Measurements from ENCODE around the gene SCN3B.

SCN3B gene

GRCh38 chr11:123594188-123594901 is 60.1 kb downstream of the SCN3B start:
- DNase-seq: no peak

GRCh38 chr11:123593570-123593969 is 60.9 kb downstream of the SCN3B start:
- DNase-seq: no peak

- no peak for DNase-seq
These were observed 64.0 kb downstream of the SCN3B start for GRCh38 chr11:123590296-123590912.

- DNase-seq: no peak
These were observed 65.6 kb downstream of the SCN3B start for GRCh38 chr11:123588864-123589262.

GRCh38 chr11:123588117-123588863 is 66.1 kb downstream of the SCN3B start:
- no peak for DNase-seq

- no peak for DNase-seq
These were observed 66.9 kb downstream of the SCN3B start for GRCh38 chr11:123587559-123587958.

GRCh38 chr11:123587044-123587443 is 67.4 kb downstream of the SCN3B start:
- DNase-seq: no peak

- no peak for DNase-seq
These were observed 67.9 kb downstream of the SCN3B start for GRCh38 chr11:123586568-123586967.

GRCh38 chr11:123585706-123586105 is 68.7 kb downstream of the SCN3B start:
- no peak for DNase-seq

- DNase-seq: no peak
These were observed 69.2 kb downstream of the SCN3B start for GRCh38 chr11:123585206-123585605.

- DNase-seq: no peak
These were observed 69.7 kb downstream of the SCN3B start for GRCh38 chr11:123584737-123585136.

GRCh38 chr11:123584186-123584585 is 70.2 kb downstream of the SCN3B start:
- no peak for DNase-seq

GRCh38 chr11:123582992-123583504 is 71.4 kb downstream of the SCN3B start:
- DNase-seq: no peak

- no peak for DNase-seq
These were observed 72.6 kb downstream of the SCN3B start for GRCh38 chr11:123581651-123582399.

- DNase-seq: peak; percentile 78
These were observed 73.7 kb downstream of the SCN3B start for GRCh38 chr11:123580557-123581275.

- no peak for DNase-seq
These were observed 74.3 kb downstream of the SCN3B start for GRCh38 chr11:123580137-123580536.

- DNase-seq: no peak
These were observed 75.0 kb downstream of the SCN3B start for GRCh38 chr11:123579482-123579812.

All from NCI-H1092 treated with DMSO at 0.1 percent for 48 hours (cell line).